Measurements from ENCODE around the gene ABCB8.

The ABCB8 gene

DNA sequence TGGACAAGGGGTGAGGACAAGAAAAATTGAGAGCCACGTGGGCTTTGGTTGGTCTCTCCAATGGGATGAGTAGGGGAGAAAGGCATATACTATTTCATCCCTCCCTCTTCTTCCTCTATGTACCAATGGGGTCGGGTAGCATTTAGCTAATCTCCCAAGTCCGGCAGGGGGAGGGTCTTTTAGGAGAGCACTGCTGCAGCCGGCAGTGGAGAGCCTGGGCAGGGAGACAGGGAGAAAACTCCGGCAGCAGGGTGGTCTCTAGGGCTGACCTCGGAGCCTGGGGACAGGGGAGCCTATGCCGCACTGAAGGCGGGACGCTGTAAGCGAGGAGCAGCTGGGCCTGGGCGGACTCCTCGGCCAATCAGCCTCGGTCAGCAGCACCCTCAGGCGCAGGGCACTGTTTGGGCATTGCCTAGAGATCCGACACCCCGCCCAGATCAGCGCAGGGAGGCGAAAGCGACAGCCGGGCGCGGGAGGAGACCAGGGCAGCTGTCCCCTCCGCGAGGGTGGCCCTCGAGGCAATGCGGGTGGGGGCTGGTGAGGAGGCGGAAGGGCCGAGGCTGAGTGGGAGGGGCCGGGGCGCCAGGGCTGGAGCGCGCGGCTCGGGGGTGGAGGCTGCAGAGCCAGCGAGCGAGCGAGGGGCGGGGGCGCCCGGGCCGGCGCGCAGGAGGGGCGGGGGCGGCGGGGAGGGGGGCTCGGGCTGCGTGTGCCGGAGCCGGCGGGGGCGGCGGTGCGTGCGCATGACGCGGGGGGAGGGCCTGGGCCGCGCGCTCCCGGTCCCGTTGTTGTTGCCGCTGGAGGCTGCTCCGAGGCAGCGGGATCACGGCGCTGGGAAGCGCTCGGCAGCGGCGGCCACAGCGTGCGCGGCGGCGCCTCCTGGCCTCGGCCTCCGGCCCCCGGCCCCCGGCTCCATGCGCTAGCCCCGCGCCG lies 57.7 kb downstream of the ABCB8 start, which contains the start of gene AGAP3 (continued):
- no peak for TF ChIP-seq GFI1B (tag by site-specific recombination; IDR thresholded peaks at IDR 0.05)
- TF ChIP-seq, protein P1, sequence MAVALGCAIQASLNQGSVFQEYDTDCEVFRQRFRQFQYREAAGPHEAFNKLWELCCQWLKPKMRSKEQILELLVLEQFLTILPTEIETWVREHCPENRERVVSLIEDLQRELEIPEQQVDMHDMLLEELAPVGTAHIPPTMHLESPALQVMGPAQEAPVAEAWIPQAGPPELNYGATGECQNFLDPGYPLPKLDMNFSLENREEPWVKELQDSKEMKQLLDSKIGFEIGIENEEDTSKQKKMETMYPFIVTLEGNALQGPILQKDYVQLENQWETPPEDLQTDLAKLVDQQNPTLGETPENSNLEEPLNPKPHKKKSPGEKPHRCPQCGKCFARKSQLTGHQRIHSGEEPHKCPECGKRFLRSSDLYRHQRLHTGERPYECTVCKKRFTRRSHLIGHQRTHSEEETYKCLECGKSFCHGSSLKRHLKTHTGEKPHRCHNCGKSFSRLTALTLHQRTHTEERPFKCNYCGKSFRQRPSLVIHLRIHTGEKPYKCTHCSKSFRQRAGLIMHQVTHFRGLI (tag by site-specific recombination; IDR thresholded peaks at IDR 0.05): no peak
- TF ChIP-seq, protein P2, sequence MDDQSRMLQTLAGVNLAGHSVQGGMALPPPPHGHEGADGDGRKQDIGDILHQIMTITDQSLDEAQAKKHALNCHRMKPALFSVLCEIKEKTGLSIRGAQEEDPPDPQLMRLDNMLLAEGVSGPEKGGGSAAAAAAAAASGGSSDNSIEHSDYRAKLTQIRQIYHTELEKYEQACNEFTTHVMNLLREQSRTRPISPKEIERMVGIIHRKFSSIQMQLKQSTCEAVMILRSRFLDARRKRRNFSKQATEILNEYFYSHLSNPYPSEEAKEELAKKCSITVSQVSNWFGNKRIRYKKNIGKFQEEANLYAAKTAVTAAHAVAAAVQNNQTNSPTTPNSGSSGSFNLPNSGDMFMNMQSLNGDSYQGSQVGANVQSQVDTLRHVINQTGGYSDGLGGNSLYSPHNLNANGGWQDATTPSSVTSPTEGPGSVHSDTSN (CRISPR knock-in tag; IDR thresholded peaks at IDR 0.05): 0 out of 2 replicates have a peak, but pooled peaks have one; percentile 23
- no peak for TF ChIP-seq ZNF132 (tag by site-specific recombination; IDR thresholded peaks at IDR 0.05; ENCODE audit: borderline replicate concordance)
- TF ChIP-seq, protein P3, sequence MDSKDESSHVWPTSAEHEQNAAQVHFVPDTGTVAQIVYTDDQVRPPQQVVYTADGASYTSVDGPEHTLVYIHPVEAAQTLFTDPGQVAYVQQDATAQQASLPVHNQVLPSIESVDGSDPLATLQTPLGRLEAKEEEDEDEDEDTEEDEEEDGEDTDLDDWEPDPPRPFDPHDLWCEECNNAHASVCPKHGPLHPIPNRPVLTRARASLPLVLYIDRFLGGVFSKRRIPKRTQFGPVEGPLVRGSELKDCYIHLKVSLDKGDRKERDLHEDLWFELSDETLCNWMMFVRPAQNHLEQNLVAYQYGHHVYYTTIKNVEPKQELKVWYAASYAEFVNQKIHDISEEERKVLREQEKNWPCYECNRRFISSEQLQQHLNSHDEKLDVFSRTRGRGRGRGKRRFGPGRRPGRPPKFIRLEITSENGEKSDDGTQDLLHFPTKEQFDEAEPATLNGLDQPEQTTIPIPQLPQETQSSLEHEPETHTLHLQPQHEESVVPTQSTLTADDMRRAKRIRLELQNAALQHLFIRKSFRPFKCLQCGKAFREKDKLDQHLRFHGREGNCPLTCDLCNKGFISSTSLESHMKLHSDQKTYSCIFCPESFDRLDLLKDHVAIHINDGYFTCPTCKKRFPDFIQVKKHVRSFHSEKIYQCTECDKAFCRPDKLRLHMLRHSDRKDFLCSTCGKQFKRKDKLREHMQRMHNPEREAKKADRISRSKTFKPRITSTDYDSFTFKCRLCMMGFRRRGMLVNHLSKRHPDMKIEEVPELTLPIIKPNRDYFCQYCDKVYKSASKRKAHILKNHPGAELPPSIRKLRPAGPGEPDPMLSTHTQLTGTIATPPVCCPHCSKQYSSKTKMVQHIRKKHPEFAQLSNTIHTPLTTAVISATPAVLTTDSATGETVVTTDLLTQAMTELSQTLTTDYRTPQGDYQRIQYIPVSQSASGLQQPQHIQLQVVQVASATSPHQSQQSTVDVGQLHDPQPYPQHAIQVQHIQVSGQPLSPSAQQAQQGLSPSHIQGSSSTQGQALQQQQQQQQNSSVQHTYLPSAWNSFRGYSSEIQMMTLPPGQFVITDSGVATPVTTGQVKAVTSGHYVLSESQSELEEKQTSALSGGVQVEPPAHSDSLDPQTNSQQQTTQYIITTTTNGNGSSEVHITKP (tag by site-specific recombination; IDR thresholded peaks at IDR 0.05): peak; percentile 65
- peak; percentile 58 for TF ChIP-seq ZIC2 (tag by site-specific recombination; IDR thresholded peaks at IDR 0.05)
- TF ChIP-seq, protein P4, sequence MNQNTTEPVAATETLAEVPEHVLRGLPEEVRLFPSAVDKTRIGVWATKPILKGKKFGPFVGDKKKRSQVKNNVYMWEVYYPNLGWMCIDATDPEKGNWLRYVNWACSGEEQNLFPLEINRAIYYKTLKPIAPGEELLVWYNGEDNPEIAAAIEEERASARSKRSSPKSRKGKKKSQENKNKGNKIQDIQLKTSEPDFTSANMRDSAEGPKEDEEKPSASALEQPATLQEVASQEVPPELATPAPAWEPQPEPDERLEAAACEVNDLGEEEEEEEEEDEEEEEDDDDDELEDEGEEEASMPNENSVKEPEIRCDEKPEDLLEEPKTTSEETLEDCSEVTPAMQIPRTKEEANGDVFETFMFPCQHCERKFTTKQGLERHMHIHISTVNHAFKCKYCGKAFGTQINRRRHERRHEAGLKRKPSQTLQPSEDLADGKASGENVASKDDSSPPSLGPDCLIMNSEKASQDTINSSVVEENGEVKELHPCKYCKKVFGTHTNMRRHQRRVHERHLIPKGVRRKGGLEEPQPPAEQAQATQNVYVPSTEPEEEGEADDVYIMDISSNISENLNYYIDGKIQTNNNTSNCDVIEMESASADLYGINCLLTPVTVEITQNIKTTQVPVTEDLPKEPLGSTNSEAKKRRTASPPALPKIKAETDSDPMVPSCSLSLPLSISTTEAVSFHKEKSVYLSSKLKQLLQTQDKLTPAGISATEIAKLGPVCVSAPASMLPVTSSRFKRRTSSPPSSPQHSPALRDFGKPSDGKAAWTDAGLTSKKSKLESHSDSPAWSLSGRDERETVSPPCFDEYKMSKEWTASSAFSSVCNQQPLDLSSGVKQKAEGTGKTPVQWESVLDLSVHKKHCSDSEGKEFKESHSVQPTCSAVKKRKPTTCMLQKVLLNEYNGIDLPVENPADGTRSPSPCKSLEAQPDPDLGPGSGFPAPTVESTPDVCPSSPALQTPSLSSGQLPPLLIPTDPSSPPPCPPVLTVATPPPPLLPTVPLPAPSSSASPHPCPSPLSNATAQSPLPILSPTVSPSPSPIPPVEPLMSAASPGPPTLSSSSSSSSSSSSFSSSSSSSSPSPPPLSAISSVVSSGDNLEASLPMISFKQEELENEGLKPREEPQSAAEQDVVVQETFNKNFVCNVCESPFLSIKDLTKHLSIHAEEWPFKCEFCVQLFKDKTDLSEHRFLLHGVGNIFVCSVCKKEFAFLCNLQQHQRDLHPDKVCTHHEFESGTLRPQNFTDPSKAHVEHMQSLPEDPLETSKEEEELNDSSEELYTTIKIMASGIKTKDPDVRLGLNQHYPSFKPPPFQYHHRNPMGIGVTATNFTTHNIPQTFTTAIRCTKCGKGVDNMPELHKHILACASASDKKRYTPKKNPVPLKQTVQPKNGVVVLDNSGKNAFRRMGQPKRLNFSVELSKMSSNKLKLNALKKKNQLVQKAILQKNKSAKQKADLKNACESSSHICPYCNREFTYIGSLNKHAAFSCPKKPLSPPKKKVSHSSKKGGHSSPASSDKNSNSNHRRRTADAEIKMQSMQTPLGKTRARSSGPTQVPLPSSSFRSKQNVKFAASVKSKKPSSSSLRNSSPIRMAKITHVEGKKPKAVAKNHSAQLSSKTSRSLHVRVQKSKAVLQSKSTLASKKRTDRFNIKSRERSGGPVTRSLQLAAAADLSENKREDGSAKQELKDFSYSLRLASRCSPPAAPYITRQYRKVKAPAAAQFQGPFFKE (tag by site-specific recombination; IDR thresholded peaks at IDR 0.05; ENCODE audit: borderline replicate concordance): no peak
- peak; percentile 76 for TF ChIP-seq ZBTB48 (tag by site-specific recombination; IDR thresholded peaks at IDR 0.05)
- TF ChIP-seq ZNF366 (tag by site-specific recombination; conservative IDR thresholded peaks at IDR 0.05): peak; percentile 59
- no peak for TF ChIP-seq ZNF274 (IDR thresholded peaks at IDR 0.05; ENCODE audit: low read length)
- no peak for TF ChIP-seq ZNF274 (tag by site-specific recombination; IDR thresholded peaks at IDR 0.05; ENCODE audit: borderline replicate concordance)
- no peak for TF ChIP-seq ZNF654 (tag by site-specific recombination; IDR thresholded peaks at IDR 0.05; ENCODE audit: low read depth)
- peak; percentile 67; the same call in 1 of the 2 replicates for TF ChIP-seq ZNF2 (tag by site-specific recombination; IDR thresholded peaks at IDR 0.05)
- TF ChIP-seq, protein P5, sequence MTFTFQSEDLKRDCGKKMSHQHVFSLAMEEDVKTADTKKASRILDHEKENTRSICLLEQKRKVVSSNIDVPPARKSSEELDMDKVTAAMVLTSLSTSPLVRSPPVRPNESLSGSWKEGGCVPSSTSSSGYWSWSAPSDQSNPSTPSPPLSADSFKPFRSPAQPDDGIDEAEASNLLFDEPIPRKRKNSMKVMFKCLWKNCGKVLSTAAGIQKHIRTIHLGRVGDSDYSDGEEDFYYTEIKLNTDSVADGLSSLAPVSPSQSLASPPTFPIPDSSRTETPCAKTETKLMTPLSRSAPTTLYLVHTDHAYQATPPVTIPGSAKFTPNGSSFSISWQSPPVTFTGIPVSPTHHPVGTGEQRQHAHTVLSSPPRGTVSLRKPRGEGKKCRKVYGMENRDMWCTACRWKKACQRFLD (tag by site-specific recombination; IDR thresholded peaks at IDR 0.05): no peak
- TF ChIP-seq ZBTB8A (tag by site-specific recombination; IDR thresholded peaks at IDR 0.05): peak; percentile 91
- TF ChIP-seq ZXDB (tag by site-specific recombination; IDR thresholded peaks at IDR 0.05): peak; percentile 68
- TF ChIP-seq, protein P6, sequence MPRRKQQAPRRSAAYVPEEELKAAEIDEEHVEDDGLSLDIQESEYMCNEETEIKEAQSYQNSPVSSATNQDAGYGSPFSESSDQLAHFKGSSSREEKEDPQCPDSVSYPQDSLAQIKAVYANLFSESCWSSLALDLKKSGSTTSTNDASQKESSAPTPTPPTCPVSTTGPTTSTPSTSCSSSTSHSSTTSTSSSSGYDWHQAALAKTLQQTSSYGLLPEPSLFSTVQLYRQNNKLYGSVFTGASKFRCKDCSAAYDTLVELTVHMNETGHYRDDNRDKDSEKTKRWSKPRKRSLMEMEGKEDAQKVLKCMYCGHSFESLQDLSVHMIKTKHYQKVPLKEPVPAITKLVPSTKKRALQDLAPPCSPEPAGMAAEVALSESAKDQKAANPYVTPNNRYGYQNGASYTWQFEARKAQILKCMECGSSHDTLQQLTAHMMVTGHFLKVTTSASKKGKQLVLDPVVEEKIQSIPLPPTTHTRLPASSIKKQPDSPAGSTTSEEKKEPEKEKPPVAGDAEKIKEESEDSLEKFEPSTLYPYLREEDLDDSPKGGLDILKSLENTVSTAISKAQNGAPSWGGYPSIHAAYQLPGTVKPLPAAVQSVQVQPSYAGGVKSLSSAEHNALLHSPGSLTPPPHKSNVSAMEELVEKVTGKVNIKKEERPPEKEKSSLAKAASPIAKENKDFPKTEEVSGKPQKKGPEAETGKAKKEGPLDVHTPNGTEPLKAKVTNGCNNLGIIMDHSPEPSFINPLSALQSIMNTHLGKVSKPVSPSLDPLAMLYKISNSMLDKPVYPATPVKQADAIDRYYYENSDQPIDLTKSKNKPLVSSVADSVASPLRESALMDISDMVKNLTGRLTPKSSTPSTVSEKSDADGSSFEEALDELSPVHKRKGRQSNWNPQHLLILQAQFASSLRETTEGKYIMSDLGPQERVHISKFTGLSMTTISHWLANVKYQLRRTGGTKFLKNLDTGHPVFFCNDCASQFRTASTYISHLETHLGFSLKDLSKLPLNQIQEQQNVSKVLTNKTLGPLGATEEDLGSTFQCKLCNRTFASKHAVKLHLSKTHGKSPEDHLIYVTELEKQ (tag by site-specific recombination; IDR thresholded peaks at IDR 0.05; ENCODE audit: borderline replicate concordance): no peak
- 0 out of 2 replicates have a peak, but pooled peaks have one; percentile 26 for TF ChIP-seq KLF16 (tag by site-specific recombination; IDR thresholded peaks at IDR 0.05)
- no peak for TF ChIP-seq ZNF664 (tag by site-specific recombination; IDR thresholded peaks at IDR 0.05)
- no peak for TF ChIP-seq ZNF514 (tag by site-specific recombination; IDR thresholded peaks at IDR 0.05)

Data from HEK293 (cell line).